CD4-positive, alpha-beta T cell treated with Interleukin-1 beta for 1 hour (primary cell): Measurements from ENCODE around the gene TBC1D9B.
"Not testable (repeated sequence)": the region's sequence is repeated elsewhere in the genome, so short reads cannot be mapped to it uniquely, and the experiment has no call there.

Experiments used
- DNase-seq, 2 donors: peaks; one replicate each; pipeline ENCODE4 v3.0.0-alpha.2; 2020 to 2022

Gene TBC1D9B

DNA sequence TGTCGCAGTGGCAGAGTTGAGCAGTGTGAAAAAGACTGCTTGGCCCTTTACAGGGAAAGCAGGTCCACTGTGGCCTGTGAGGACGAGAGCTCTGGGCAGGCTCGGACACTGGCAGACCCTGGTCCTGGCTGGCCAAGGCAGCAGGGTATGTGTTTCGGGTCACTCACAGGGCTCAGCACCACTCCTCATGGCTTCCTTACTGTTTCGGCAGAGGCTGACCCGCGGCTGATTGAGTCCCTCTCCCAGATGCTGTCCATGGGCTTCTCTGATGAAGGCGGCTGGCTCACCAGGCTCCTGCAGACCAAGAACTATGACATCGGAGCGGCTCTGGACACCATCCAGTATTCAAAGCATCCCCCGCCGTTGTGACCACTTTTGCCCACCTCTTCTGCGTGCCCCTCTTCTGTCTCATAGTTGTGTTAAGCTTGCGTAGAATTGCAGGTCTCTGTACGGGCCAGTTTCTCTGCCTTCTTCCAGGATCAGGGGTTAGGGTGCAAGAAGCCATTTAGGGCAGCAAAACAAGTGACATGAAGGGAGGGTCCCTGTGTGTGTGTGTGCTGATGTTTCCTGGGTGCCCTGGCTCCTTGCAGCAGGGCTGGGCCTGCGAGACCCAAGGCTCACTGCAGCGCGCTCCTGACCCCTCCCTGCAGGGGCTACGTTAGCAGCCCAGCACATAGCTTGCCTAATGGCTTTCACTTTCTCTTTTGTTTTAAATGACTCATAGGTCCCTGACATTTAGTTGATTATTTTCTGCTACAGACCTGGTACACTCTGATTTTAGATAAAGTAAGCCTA lies 71.3 kb downstream of the TBC1D9B start:
- peak; percentile 66 to 76 for DNase-seq

DNA sequence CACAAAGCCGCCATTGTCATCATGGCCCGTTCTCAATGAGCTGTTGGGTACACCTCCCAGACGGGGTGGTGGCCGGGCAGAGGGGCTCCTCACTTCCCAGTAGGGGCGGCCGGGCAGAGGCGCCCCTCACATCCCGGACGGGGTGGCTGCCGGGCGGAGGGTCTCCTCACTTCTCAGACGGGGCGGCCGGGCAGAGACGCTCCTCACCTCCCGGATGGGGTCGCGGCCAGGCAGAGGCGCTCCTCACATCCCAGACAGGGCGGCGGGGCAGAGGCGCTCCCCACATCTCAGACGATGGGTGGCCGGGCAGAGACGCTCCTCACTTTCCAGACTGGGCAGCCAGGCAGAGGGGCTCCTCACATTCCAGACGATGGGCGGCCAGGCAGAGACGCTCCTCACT lies 72.8 kb downstream of the TBC1D9B start:
- not testable (repeated sequence) for DNase-seq

DNA sequence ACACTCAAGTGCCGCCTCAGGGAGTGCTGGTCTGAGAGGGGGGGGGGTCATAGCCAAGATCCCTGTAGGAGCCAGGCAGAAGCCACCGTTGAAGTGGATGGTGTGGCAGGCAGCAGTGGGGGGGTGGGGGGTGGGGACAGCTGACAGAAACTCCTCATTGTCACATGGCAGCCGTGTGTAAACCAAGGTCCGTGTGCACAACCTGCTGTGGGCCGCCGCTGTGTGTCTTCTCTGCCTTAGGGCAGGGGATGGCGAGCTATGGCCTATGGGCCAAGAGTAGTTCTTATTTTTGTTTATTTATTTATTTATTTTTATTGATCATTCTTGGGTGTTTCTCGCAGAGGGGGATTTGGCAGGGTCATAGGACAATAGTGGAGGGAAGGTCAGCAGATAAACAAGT lies 73.6 kb downstream of the TBC1D9B start:
- DNase-seq = no peak

DNA sequence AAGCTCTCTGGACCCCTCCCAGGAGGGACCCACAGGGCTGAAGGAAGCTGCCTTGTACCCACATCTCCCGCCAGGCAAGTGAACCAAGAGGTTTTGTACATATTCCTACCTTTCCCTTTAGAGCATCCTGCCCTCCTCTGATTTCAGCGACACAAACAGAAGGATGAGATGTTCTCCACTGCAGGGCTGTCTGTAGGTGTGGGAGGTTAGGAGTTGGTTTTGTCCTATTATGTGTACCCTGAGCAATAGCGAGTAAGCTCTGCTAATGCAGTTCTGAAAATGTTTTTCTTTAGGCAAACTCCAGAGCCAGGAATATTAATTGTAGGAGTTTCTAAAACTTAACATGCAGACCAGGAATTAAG lies 74.0 kb downstream of the TBC1D9B start:
- DNase-seq = no peak

DNA sequence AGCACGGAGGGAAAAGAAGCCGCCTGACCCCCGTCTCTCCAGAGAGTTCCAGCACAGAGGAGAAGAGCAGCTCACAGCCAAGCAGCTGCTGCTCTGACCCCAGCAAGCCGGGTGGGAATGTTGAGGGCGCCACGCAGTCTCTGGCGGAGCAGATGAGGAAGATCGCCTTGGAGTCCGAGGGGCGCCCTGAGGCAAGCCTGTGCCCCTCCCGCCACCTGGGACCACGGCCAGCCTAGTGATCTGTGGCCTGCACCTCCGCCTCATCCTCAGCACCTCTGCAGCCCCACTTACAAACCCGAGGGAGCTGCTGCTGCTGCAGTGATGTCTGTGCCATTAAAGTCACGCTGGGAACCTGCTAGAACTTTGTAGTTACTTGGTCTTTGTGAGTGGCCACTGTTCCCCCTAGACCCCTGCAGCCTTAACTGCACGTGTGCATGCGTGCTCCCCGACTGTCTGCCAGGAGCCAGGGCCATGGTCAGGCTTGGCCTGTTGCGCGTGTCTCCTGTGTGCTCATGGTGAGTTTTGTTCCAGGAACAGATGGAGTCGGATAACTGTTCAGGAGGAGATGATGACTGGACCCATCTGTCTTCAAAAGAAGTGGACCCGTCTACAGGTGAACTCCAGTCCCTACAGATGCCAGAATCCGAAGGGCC lies 74.5 kb downstream of the TBC1D9B start:
- peak in 1 of 2 donors; percentile 11 for DNase-seq

DNA sequence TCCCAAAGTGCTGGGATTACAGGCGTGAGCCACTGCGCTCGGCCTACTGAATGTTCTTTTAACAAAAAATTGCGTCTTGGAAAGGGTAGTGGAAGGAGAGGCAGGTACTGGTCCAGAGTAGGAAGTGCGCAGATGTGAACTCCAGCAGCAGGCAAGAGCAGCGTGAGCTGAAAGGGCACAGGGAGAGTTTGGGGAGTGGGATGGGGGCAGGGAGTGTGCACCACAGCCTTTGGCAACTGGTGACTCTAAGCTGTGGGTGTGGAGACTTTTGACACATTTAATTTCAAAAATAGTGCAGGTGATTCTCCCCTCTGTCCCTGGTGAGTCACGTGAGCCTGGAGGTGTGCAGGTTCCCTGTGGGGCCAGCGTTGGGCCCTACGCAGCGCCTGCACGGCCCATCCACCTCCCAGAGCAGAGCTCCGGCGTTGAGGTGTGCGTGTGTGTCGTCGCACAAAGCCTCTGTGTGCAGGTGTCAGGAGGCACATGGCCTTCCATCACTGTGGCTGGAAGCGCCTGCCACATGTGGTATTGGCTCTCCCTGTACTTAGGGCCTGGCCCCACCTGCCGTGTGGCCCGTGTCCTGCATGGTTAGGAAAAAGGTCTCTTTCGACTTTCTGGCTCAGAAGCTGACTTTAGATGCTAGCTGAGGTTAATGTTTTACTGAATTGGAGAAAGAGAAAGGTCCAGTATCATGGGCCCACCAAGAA lies 75.5 kb downstream of the TBC1D9B start:
- no peak for DNase-seq

DNA sequence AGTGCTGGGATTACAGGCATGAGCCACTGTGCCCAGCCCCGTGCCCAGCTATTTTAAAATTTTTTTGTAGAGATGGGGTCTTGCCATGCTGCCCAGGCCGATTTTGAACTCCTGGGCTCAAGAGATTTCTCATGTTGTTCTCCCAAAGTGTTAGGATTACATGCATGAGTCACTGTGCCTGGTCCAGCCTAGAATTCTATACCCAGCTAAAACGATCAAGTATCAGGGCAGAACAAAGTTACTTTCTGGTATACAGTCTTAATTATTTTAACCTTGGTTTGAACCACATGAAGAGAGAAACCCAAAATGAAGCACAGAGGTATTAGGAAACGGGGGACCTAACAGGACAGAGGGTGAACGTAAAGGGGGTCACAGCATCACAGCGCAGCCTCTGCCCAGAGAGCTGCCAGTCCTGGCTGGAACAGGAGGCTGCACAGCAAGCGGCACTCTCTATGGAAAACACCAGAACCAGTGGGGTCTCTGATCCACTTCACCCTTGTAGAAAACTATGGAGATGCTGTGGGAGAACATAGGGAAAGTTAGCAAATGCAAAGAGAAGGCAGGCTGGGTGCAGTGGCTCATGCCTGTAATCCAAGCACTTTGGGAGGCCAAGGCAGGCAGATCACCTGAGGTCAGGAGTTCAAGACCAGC lies 76.8 kb downstream of the TBC1D9B start:
- DNase-seq = no peak

DNA sequence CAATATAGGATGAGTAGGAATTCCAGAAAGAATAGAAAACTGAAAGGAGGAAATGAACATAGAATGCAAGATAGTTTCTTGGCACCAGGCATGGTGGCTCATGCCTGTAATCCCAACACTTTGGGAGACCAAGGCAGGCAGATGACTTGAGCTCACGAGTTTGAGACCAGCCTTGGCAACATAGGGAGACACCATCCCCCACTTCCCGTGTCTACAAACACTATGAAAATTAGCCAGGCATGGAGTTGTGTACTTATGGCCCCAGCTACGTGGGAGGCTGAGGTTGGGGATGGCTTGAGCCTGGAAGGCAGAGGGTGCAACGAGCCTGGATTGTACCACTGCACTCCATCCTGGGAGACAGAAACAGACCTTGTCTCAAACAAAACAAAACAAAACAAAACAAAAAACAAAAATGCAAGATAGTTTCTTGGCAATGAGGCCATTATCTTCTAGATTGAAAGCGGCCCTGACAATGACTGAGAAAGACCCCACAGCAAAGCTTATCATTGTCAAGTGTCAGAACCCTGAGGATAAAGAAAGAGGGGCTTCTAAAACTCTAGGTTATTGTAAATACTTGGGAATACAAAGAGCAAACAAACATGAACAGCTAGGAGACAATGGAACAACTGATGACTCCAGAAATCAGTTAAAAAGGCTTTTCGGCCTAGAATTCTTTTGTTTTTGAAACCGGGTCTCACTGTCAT lies 77.8 kb downstream of the TBC1D9B start:
- no peak for DNase-seq

DNA sequence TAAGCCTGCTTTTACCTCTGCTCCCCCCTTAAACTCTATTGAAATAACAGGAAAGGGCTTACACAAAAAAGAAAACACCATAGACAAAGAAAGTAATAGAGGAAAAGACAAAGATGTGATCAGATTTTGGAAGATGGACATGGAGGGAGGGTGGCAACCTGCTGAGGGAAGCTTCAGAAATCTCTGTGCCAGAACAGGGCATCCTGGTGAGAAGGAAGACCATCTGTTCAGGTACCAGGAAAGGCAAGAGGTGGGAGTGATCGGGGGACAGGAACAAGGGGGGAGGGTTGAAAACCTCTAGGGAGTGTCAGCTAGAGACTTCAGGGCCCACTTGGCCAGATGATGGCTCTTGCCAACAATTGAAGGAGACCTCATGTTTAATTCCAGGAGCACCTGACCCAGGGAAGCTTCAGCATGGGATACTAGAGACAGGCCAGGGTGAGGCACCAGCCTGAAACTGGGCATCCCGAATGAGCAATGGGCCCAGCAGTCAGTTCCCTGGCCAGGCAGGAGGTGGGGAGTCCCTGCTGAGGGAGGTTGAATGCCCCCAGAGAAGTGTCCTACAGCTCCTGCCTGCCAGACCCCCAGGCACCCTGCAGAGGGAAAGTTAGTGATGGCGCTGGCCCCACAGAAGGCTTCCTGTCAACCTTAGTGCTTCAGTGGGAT lies 78.8 kb downstream of the TBC1D9B start:
- DNase-seq = no peak

DNA sequence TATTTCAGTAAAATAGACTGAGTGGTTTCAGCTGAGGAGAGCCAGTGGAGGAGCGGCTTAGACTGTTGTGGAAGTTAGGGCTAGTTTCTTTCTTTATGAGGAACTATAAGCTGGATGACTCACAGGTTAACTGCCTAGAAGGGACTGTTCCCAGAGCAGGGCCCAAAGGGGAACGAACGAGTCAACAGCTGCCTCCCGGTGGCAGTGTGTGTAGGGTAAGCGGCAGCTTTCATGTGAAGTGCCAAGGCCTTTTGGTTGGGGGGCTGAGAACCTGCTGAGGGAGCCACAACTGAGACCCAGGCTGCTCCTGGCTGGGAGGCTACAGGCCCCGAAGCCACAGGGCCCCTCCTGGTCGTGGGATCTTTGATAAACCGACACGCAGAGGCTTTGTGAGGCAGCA lies 80.0 kb downstream of the TBC1D9B start:
- DNase-seq = peak; percentile 21 to 62

DNA sequence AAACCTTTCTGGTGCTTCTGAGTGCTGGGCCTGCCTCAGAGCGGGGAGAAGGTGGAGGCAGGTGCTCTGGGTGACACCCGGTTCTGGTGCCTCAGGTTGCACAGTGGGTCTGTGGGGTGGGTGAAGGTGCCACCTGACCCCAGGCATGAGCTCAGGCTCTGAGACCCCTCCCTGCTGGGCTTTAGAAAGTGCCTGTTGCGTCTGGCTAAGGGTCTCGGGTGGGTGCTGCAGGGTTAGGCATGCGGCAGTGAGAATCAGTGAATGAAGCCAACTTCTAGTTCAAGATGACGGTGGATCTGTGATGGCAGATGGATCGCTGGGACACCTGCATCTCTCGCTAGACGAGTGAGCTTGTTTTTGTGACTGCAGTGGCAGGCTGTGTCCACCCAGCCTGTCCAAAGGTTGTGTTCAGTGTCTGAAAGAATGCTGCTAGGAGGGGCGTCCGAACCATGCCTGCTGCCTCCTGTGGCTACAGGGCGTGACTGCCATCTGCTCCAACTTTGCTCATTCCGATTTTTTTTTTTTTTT lies 82.0 kb downstream of the TBC1D9B start:
- DNase-seq = no peak

DNA sequence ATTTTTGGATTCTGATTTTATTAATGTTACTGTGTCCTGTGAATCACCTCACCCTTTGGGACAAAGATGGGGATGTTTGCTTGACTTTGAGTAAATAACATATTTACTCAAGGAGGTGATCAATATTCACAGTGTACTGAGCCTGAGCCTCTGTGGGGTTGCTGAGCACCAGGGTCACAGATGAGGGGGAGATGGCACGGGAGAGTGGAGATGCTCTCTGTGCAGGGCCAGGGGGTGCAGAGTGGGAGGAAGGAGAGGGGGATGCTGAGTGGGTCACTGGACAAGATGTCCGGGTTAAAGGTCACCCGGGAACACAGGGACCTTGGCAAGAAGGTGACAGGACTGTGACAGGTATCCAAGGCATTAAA lies 83.0 kb downstream of the TBC1D9B start:
- DNase-seq = no peak

DNA sequence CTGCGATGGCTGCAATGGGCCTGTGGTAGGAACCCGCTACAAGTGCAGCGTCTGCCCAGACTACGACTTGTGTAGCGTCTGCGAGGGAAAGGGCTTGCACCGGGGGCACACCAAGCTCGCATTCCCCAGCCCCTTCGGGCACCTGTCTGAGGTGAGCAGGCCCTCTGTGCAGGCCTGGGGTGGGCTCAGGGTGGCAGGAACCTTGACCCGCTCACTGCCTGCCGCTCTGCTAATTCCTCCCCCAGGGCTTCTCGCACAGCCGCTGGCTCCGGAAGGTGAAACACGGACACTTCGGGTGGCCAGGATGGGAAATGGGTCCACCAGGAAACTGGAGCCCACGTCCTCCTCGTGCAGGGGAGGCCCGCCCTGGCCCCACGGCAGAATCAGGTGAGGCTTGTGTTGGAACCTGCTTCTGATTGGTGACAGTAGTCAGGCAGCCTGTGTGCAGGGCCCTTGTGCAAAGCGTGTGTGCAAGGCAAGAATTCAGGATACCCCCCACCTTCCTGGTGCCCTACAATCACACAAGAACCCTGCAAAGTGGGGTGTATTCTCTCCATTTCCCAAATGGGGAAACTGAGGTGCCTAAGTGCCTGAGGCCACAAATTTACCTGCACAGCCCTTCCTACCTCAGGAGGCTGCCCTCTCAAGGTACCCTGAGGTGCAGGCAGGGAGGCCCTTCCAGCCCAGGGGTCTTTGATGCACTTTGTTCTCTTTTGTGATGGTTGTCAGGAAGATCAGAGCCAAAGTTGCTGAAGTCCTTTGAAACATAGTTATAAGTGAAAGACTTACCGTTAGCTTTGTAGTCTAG lies 83.6 kb downstream of the TBC1D9B start:
- DNase-seq = no peak

DNA sequence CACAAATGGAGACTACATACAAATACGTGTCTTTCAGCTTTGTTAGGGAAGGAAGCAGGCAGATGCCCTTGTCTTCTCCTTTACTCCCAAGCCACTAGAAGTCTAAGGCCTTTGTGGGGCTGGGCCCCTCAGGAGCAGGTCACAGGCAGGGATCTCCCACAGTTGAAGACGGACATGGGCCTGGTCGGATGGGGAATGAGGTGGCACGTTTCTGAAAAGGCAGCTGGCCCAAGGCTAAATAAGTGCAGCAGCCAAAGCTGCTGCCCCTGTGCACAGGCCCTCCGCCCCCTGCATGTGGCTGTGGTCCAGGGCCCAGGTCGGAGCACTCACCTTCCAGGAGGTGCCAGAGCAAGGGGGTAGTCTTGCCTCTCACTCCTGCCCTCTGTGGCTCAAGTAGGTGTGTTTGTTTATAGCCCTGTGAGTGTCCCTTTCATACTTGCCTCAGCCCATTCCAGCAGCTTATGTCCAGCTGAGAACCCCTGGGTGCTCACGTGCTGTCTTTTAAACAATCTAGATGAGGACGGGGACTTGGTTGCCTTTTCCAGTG lies 85.2 kb downstream of the TBC1D9B start:
- no peak for DNase-seq

DNA sequence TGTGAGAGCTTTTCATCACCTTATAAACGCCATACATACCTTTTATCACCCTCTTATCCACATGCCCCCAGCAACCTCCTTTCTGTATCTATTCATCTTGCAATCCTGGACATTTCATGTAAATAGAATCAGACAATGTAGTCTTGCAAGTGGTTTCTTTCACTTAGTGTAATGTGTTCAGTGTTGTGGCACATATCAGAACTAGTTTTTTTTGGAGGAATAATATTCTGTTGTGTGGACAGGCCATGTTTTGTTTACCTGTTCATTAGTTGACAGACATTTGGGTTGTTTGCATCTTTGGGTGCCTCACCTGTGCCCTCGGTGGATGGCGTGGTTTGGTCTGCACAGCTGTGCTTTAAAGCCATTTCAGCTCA lies 85.7 kb downstream of the TBC1D9B start:
- peak in 1 of 2 donors; percentile 12 for DNase-seq

DNA sequence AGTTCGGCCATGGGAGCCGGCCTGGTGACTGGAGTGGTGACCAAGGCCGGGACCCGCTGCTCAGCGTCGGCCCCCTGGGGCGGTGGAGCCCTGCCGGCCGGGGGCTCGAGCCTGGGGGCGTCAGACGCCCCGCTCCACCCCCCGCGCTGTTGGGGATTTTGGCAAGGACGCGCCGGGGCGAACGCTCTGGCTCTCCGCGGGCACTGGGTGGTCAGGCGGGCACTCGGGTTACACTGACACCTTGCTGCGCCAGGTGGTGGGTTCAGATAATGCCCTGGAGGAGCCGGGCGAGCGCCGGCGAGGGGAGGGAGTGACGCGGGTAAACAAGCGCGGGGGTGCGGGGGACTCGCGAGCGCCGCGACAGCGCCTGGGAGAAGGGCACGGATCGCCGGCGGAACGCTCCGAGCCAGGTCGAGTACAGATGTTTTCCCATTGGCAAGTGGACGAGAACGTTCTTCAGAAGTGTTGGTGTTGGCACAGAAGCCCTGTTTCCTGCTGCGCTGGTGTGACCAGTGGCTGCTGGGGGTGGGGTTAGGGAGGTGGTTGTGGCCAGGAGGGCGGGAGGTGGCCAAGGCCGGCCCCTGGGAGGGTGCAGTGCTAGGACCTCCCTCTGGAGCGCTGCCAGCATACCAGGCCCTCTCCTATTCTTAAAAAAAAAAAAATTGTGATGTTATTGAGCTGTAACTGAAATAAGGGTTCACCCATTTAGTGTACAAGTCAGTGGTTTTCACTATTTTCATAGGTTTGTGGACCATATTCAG lies 86.2 kb downstream of the TBC1D9B start:
- peak; percentile 91 for DNase-seq

DNA sequence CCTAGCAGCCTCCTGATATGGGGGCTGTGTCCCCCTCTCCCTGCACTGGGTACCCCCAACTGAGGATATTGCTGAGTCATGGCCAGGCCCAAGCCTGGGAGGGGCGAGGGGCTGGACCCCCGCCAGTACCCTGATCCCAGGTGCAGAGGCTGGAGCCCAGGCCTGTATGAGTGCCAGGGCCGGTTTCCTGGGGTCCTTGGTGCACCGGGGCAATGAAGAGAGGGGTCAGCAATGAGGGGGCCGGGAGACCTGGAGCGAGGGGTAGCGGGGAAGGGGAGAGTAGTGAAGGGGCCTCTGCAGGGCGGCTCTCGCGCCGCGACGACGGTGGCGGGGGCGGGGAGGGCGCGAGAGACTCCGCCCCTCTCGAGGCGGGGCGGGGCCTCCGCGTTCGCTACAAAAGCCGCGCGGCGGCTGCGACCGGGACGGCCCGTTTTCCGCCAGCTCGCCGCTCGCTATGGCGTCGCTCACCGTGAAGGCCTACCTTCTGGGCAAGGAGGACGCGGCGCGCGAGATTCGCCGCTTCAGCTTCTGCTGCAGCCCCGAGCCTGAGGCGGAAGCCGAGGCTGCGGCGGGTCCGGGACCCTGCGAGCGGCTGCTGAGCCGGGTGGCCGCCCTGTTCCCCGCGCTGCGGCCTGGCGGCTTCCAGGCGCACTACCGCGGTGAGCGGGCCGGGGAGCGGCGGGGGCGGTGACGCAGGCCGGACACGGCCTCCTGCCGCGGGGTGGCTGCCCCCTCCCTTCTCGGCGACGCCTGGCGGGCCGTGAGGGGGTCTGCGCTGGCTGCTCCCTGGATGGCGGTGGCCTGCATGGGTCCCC lies 87.0 kb downstream of the TBC1D9B start, which contains the start of gene SQSTM1:
Gene SQSTM1, plus strand, starts transcription at position 423 of the 815 bp plus-strand sequence. Its CDS starts 32 bp downstream, at position 455.
- DNase-seq = peak; percentile 84 to 87

DNA sequence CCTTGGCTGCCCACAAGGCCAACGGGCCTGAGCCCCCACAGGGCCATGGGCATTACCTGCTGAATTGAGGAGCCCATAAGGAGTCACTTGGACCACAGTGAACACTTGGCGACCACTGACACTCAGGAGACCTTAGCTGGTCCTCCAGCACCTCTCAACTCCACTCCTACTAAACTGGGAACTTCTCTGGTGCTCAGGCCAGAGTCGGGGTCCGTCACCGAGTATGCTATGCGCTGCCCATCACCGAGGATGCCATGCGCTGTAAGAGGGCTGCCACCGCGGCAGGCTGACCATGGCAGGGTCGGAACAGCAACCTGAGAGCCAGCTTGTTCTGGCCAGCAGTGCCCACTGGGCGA lies 87.6 kb downstream of the TBC1D9B start:
- no peak for DNase-seq
